Pancreas (tissue), 10 donors: Measurements from ENCODE around the gene XIST. TPM values are rescaled to one million over a fixed set of nuclear protein-coding genes. Genes with fewer than 3 reads are reported as not detected.

Experiments used
- ATAC-seq, 4 donors: fragments of 200-7000 bp; cut with Tn5 transposase; one replicate each; pipeline versions ENCODE4 v1.8.0 to v1.9.1; 2020; ENCODE audit warnings: mild to moderate bottlenecking in 4 of 4, moderate library complexity in 4 of 4
- DNase-seq, 6 donors: peaks; one replicate each; pipeline ENCODE4 v3.0.0-alpha.2; 2020
- FAIRE-seq: peaks from 2 replicates; lab custom pipeline; 2012; peaks lifted over from hg19 to GRCh38; lab: Jason Lieb, UNC
- H3K27ac ChIP-seq, 4 donors: fragments of 200-600 bp; sonication (generic); 1 replicate in 3 of 4; 2 replicates in 1 of 4; pipeline versions ENCODE4 v1.5.0 to v1.8.0; 2020
- H3K27me3 ChIP-seq, 4 donors: fragments of 200-600 bp; one replicate each; pipeline ENCODE4 v1.8.0; 2021
- H3K36me3 ChIP-seq, 3 donors: fragments of 200-600 bp; sonication (generic) in 1 of 3; one replicate each; pipeline versions ENCODE4 v1.5.0 to v1.8.0; 2020 to 2021
- H3K4me1 ChIP-seq, 3 donors: fragments of 200-600 bp; one replicate each; pipeline ENCODE4 v1.8.0; 2021
- H3K4me3 ChIP-seq, 4 donors: fragments of 200-600 bp; sonication (generic) in 2 of 4; one replicate each; pipeline versions ENCODE4 v1.5.0 to v1.8.0; 2020 to 2021
- H3K9me3 ChIP-seq, 4 donors: fragments of 200-600 bp; one replicate each; pipeline ENCODE4 v1.8.0; 2021
- CTCF ChIP-seq, 4 donors: fragments of 200-600 bp; sonication (generic) in 3 of 4; IDR thresholded peaks; one replicate each; pipeline versions ENCODE4 v1.5.0 to v1.8.0; 2021; ENCODE audit warnings: antibody characterized with exemption in 4 of 4
- WGBS, 2 donors: extraction: QIAGEN DNeasy Blood & Tissue Kit; methylation state at CpG; one replicate each; pipeline ENCODE4 v1.1.7; 2013; 5-methylcytosine and 5-hydroxymethylcytosine counted together
- intact Hi-C, 3 donors: fragments of 100-400 bp; cut with DNase I; formaldehyde crosslinking; loops; one replicate each; pipeline versions ENCODE4 v1.11.1 to v1.14.2; 2022
- polyA plus RNA-seq, 2 donors: library from polyadenylated mRNA; stranded (reverse); fragments of 200-250 nt; gene quantifications; one replicate each; pipeline ENCODE4 v1.2.3, GENCODE V29; 2013
- total RNA-seq, 6 donors: library from RNA; stranded (reverse); fragmentation: NEBNext Ultra II Directional in 4 of 6; extraction: Animal tissue kit (Norgen Biotek cat#: 25700) in 4 of 6; gene quantifications; one replicate each; pipeline versions ENCODE4 v1.2.1 to v1.2.4, GENCODE V29; 2021 to 2023
- donor health status: healthy with polysubstance abuse.
- donor health status: DM: no; HTN: no; CAD: no; lungs with moderate emphysema.
- donor health status: DM: no; HTN: no; CAD: no.
- donor health status: control.
- donor health status: control.
- donor health status: Bipolar disorder and iron deficiency.
- donor health status: DM: yes; HTN: yes; CAD: no.
- donor health status: DM: no; HTN: no; CAD: no.
- donor health status: DM: no; HTN: no; CAD: no.
- donor health status: DM: yes; HTN: yes; CAD: no.

The XIST gene
- total and polyA plus RNA-seq, 8 donors, result 0.12 to 409 (median 148) TPM; not detected in 1

GRCh38 chrX:73828080-73828720 is 24.3 kb downstream of the XIST start:
- Histone ChIP-seq H3K27ac (no peak overlapping the region), H3K4me1 (no peaks in the 10 kb centered on the region), H3K27me3 (no peaks in the 10 kb centered on the region), H3K9me3 (no peaks in the 10 kb centered on the region), H3K36me3 (peaks cover 0 to 23% (median 0%) of the 10 kb centered on the region in 3 donors), H3K4me3 (no peak overlapping the region)
- FAIRE-seq, result peak; percentile 23
- intact Hi-C loops, result no loop called here
- 54 to 77% methylated on average over 2 of the region's 2 CpGs for WGBS, 2 donors
- no peak for TF ChIP-seq CTCF (IDR thresholded peaks at IDR 0.05)
- no peak for DNase-seq
- ATAC-seq, result no peak

- intact Hi-C loops, result no loop called here
- FAIRE-seq (no peak), ATAC-seq (no peak), DNase-seq (no peak)
- Histone ChIP-seq H3K9me3 (no peaks in the 10 kb centered on the region), H3K4me3 (no peak overlapping the region), H3K27me3 (no peaks in the 10 kb centered on the region), H3K36me3 (peaks cover 0 to 23% (median 4%) of the 10 kb centered on the region in 3 donors), H3K4me1 (no peaks in the 10 kb centered on the region), H3K27ac (no peak overlapping the region)
- 57 to 94% methylated on average over 4 of the region's 4 CpGs for WGBS, 2 donors
- TF ChIP-seq CTCF (IDR thresholded peaks at IDR 0.05), result no peak
Measured at GRCh38 chrX:73827406-73827805, 25.1 kb downstream of the XIST start.

- FAIRE-seq, result no peak
- H3K4me3 ChIP-seq, result no peak overlapping the region
- ATAC-seq, result no peak
- no peak overlapping the region for H3K27ac ChIP-seq
- peaks cover 0 to 23% (median 4%) of the 10 kb centered on the region in 3 donors for H3K36me3 ChIP-seq
- 59 to 75% methylated on average over 5 of the region's 5 CpGs for WGBS, 2 donors
- H3K9me3 ChIP-seq, result no peaks in the 10 kb centered on the region
- no peaks in the 10 kb centered on the region for H3K27me3 ChIP-seq
- intact Hi-C loops, result no loop called here
- no peak for DNase-seq
- H3K4me1 ChIP-seq, result no peaks in the 10 kb centered on the region
- no peak for TF ChIP-seq CTCF (IDR thresholded peaks at IDR 0.05)
Measured at GRCh38 chrX:73826996-73827395, 25.5 kb downstream of the XIST start.

GRCh38 chrX:73825569-73825968 is 26.9 kb downstream of the XIST start:
- no peak overlapping the region for H3K27ac ChIP-seq
- ATAC-seq (no peak), DNase-seq (no peak), FAIRE-seq (no peak)
- H3K4me1 ChIP-seq, result no peaks in the 10 kb centered on the region
- no peak for TF ChIP-seq CTCF (IDR thresholded peaks at IDR 0.05)
- H3K4me3 ChIP-seq, result no peak overlapping the region
- H3K27me3 ChIP-seq, result no peaks in the 10 kb centered on the region
- intact Hi-C loops, result no loop called here
- H3K36me3 ChIP-seq, result peaks cover 0 to 23% (median 4%) of the 10 kb centered on the region in 3 donors
- H3K9me3 ChIP-seq, result no peaks in the 10 kb centered on the region
- WGBS, 2 donors, result 13 to 36% methylated on average over 1 of the region's 1 CpG

- ATAC-seq (no peak), FAIRE-seq (no peak), DNase-seq (no peak)
- Histone ChIP-seq H3K36me3 (peaks cover 0 to 13% (median 4%) of the 10 kb centered on the region in 3 donors), H3K9me3 (no peaks in the 10 kb centered on the region), H3K4me1 (no peaks in the 10 kb centered on the region), H3K27ac (no peak overlapping the region), H3K4me3 (no peak overlapping the region), H3K27me3 (no peaks in the 10 kb centered on the region)
- WGBS, 2 donors, result 52 to 80% methylated on average over 2 of the region's 2 CpGs
- intact Hi-C loops, result no loop called here
- no peak for TF ChIP-seq CTCF (IDR thresholded peaks at IDR 0.05)
Measured at GRCh38 chrX:73823473-73824004, 29.0 kb downstream of the XIST start.
